ENCODE results near the gene KCNA2.

The KCNA2 gene

GRCh38 chr1:110605901-110606656, at the start of gene KCNA2:
TSS of gene KCNA2 (minus strand) at chr1:110606358. CDS start at chr1:110604782, 1,576 bp downstream.
- DNase-seq = no peak

GRCh38 chr1:110650609-110651008, 44.5 kb upstream of the KCNA2 start:
- DNase-seq = no peak

- DNase-seq = no peak
These were observed 42.3 kb upstream of the KCNA2 start for GRCh38 chr1:110648417-110648816.

GRCh38 chr1:110647254-110647891, 41.2 kb upstream of the KCNA2 start:
- no peak for DNase-seq

- DNase-seq = no peak
These were observed 39.9 kb upstream of the KCNA2 start for GRCh38 chr1:110645821-110646735.

- no peak for DNase-seq
These were observed 39.1 kb upstream of the KCNA2 start for GRCh38 chr1:110645211-110645610.

- no peak for DNase-seq
These were observed 37.8 kb upstream of the KCNA2 start for GRCh38 chr1:110643879-110644472.

GRCh38 chr1:110639724-110640386, 33.7 kb upstream of the KCNA2 start:
- no peak for DNase-seq

- DNase-seq = no peak
These were observed 32.4 kb upstream of the KCNA2 start for GRCh38 chr1:110638556-110638955.

GRCh38 chr1:110638058-110638457, 31.9 kb upstream of the KCNA2 start:
- no peak for DNase-seq

GRCh38 chr1:110637475-110637874, 31.3 kb upstream of the KCNA2 start:
- no peak for DNase-seq

GRCh38 chr1:110636149-110636935, 30.2 kb upstream of the KCNA2 start:
- DNase-seq = peak in 1 of 2 donors; percentile 46

- DNase-seq = no peak
These were observed 29.3 kb upstream of the KCNA2 start for GRCh38 chr1:110635434-110635833.

GRCh38 chr1:110634455-110635311, 28.5 kb upstream of the KCNA2 start:
- DNase-seq = peak; percentile 67

GRCh38 chr1:110634086-110634454, 27.9 kb upstream of the KCNA2 start:
- DNase-seq = no peak

- no peak for DNase-seq
These were observed 27.5 kb upstream of the KCNA2 start for GRCh38 chr1:110633646-110634030.

GRCh38 chr1:110631836-110632620, 25.9 kb upstream of the KCNA2 start:
- no peak for DNase-seq

- peak; percentile 83 to 87 for DNase-seq
These were observed 24.9 kb upstream of the KCNA2 start for GRCh38 chr1:110630839-110631663.

Measured in activated CD4-positive, alpha-beta T cell treated with anti-CD3 and anti-CD28 coated beads for 4 hours (primary cell).